HCT116 (cell line): Measurements from ENCODE around the gene LPIN1. TPM values are rescaled to one million over a fixed set of nuclear protein-coding genes. Genes with fewer than 3 reads are reported as not detected.

ENCODE experiments used
- ATAC-seq: fragments of 200-7000 bp; cut with Tn5 transposase; 2 replicates; pipeline ENCODE4 v1.9.1; 2020; ENCODE audit warnings: mild to moderate bottlenecking, moderate library complexity
- BruUV-seq: library from RNA; stranded (reverse); fragments of 400-500 nt; replicated peaks from 2 replicates; lab custom pipeline; 2021; lab: Mats Ljungman, UMichigan
- CTCF ChIA-PET: fragments of 300-600 bp; sonication (Branson Sonifier 250); formaldehyde crosslinking; loops from one replicate; lab custom pipeline; 2021; ENCODE audit warnings: antibody characterized with exemption; lab: Charles Lee
- POLR2A ChIA-PET: fragments of 300-600, 350-600 bp; sonication (Branson Sonifier 250); formaldehyde crosslinking; loops from one replicate; lab custom pipeline; 2021; ENCODE audit warnings: antibody characterized with exemption; lab: Charles Lee
- RAD21 ChIA-PET, 2 experiments: fragments of 300-600 bp; sonication (Branson Sonifier 250); formaldehyde crosslinking; loops; one replicate each; lab custom pipeline; 2023; ENCODE audit warnings: low total read pairs in 2 of 2; ENCODE audit not compliant: uncharacterized antibody in 2 of 2, unreplicated experiment in 2 of 2, low non-redundant PET in 1 of 2; lab: Charles Lee
- DNase-seq: peaks from one replicate; pipeline ENCODE4 v3.0.0-alpha.2; 2010; ENCODE audit warnings: low read depth, low spot score
- H2AFZ ChIP-seq: fragments of 200-600 bp; shearing (Covaris generic), sonication (generic); 2 replicates; pipeline ENCODE4 v1.6.1; 2017; ENCODE audit warnings: low read depth, mixed run types, mixed read lengths, antibody characterized with exemption, low read length; ENCODE audit not compliant: poor library complexity, severe bottlenecking
- H3K27ac ChIP-seq: 2 replicates; pipeline ENCODE4 v1.5.1; 2012; ENCODE audit warnings: low read depth, low read length
- H3K27me3 ChIP-seq: fragments of 200-600 bp; sonication (generic); 2 replicates; pipeline ENCODE4 v1.6.1; 2016; ENCODE audit warnings: mixed run types, low read length, mixed read lengths; ENCODE audit not compliant: insufficient read depth
- H3K36me3 ChIP-seq, 2 experiments: fragments of 200-500 bp in 1 of 2; fragments of 200-600 bp in 1 of 2; sonication (Bioruptor generic) in 1 of 2; sonication (generic) in 1 of 2; 2 replicates each; pipeline versions ENCODE4 v1.5.1 to v1.6.1; 2014 to 2016; ENCODE audit warnings: low read length in 2 of 2, inconsistent platforms in 1 of 2, mixed read lengths in 1 of 2, mixed run types in 1 of 2; ENCODE audit not compliant: insufficient read depth in 2 of 2, control insufficient read depth in 1 of 2
- H3K4me1 ChIP-seq, 2 experiments: fragments of 200-600 bp in 1 of 2; sonication (generic) in 1 of 2; 2 replicates each; pipeline versions ENCODE4 v1.5.1 to v1.6.1; 2012 to 2017; ENCODE audit warnings: low read length in 2 of 2, inconsistent platforms in 1 of 2, mild to moderate bottlenecking in 1 of 2, mixed read lengths in 1 of 2, mixed run types in 1 of 2, moderate library complexity in 1 of 2; ENCODE audit not compliant: insufficient read depth in 2 of 2, control insufficient read depth in 1 of 2
- H3K4me2 ChIP-seq: fragments of 200-600 bp; sonication (generic); 2 replicates; pipeline ENCODE4 v1.6.1; 2017; ENCODE audit warnings: mixed run types, low read length, mixed read lengths
- H3K4me3 ChIP-seq, 2 experiments: fragments of 200-600 bp in 1 of 2; sonication (generic) in 1 of 2; replicated peaks in 1 of 2; 2 replicates each; pipeline ENCODE4 v1.5.1; 2011 to 2016; ENCODE audit warnings: low read length in 2 of 2, control low read depth in 1 of 2, low read depth in 1 of 2, mild to moderate bottlenecking in 1 of 2, mixed read lengths in 1 of 2, mixed run types in 1 of 2
- H3K79me2 ChIP-seq: fragments of 200-600 bp; sonication (generic); 2 replicates; pipeline ENCODE4 v1.6.1; 2017; ENCODE audit warnings: mild to moderate bottlenecking, mixed run types, low read length, moderate library complexity, mixed read lengths; ENCODE audit not compliant: insufficient read depth
- H3K9ac ChIP-seq: fragments of 200-600 bp; sonication (generic); 2 replicates; pipeline ENCODE4 v1.6.1; 2016; ENCODE audit warnings: low read length, mixed read lengths
- H3K9me2 ChIP-seq: fragments of 200-600 bp; sonication (generic), shearing (Covaris generic); 2 replicates; pipeline ENCODE4 v1.6.1; 2017; ENCODE audit warnings: mixed run types, mild to moderate bottlenecking, moderate library complexity; ENCODE audit not compliant: insufficient read depth
- H3K9me3 ChIP-seq, 2 experiments: fragments of 200-500 bp in 1 of 2; fragments of 200-600 bp in 1 of 2; sonication (Bioruptor generic) in 1 of 2; sonication (generic) in 1 of 2; 2 replicates each; pipeline ENCODE4 v1.6.1; 2014 to 2017; ENCODE audit warnings: low read length in 2 of 2, mixed read lengths in 2 of 2, inconsistent platforms in 1 of 2, low read depth in 1 of 2, mild to moderate bottlenecking in 1 of 2, mixed run types in 1 of 2, moderate library complexity in 1 of 2; ENCODE audit not compliant: control insufficient read depth in 1 of 2, insufficient read depth in 1 of 2
- H4K20me1 ChIP-seq: fragments of 200-600 bp; sonication (generic), shearing (Covaris generic); 2 replicates; pipeline ENCODE4 v1.6.1; 2017; ENCODE audit warnings: mixed run types, mild to moderate bottlenecking, moderate library complexity; ENCODE audit not compliant: insufficient read depth
- CBX3 ChIP-seq: IDR thresholded peaks from 2 replicates; pipeline ENCODE4 v1.6.1; 2012; ENCODE audit warnings: low read depth
- CEBPB ChIP-seq: IDR thresholded peaks from 2 replicates; pipeline ENCODE4 v1.6.1; 2012; ENCODE audit warnings: low read depth
- EGR1 ChIP-seq: IDR thresholded peaks from 2 replicates; pipeline ENCODE4 v1.6.1; 2012; ENCODE audit warnings: low read depth
- ELF1 ChIP-seq: IDR thresholded peaks from 2 replicates; pipeline ENCODE4 v1.6.1; 2012; ENCODE audit warnings: low read depth, borderline replicate concordance
- FOSL1 ChIP-seq: IDR thresholded peaks from 2 replicates; pipeline ENCODE4 v1.6.1; 2012; ENCODE audit warnings: low read depth
- JUND ChIP-seq: IDR thresholded peaks from 2 replicates; pipeline ENCODE4 v1.6.1; 2012
- POLR2A ChIP-seq: IDR thresholded peaks from 2 replicates; pipeline ENCODE4 v1.7.0; 2011; ENCODE audit warnings: borderline replicate concordance; ENCODE audit not compliant: insufficient read depth, insufficient read length; ENCODE audit errors: extremely low read depth
- POLR2AphosphoS5 ChIP-seq: IDR thresholded peaks from 2 replicates; pipeline ENCODE4 v1.6.1; 2011; ENCODE audit warnings: mild to moderate bottlenecking, low read depth, low read length, moderate library complexity
- RAD21 ChIP-seq: IDR thresholded peaks from 2 replicates; pipeline ENCODE4 v1.6.1; 2012; ENCODE audit warnings: low read depth, mild to moderate bottlenecking
- SIN3A ChIP-seq: IDR thresholded peaks from 2 replicates; pipeline ENCODE4 v1.6.1; 2012; ENCODE audit warnings: low read depth
- SP1 ChIP-seq: IDR thresholded peaks from 2 replicates; pipeline ENCODE4 v1.6.1; 2012; ENCODE audit warnings: low read depth
- ZFX ChIP-seq: fragments of 450-650 bp; IDR thresholded peaks from 2 replicates; pipeline ENCODE4 v1.6.1; 2017
- intact Hi-C: fragments of 100-400 bp; cut with micrococcal nuclease; formaldehyde crosslinking; loops from 2 replicates; pipeline ENCODE4 v1.10.0; 2022
- total RNA-seq: library from RNA; stranded (reverse); gene quantifications from one replicate; pipeline ENCODE4 v1.2.1, GENCODE V29; 2021; ENCODE audit not compliant: unreplicated experiment
- TF ChIP-seq, protein P1 (sequence below), 3 experiments: fragments of 200-600 bp in 1 of 3; sonication (generic) in 1 of 3; IDR thresholded peaks in 2 of 3; conservative IDR thresholded peaks in 1 of 3; 2 replicates each; pipeline ENCODE4 v1.5.1; 2012 to 2017; ENCODE audit warnings: low read depth in 2 of 3, low read length in 2 of 3, antibody characterized with exemption in 1 of 3, borderline replicate concordance in 1 of 3, control low read depth in 1 of 3, mild to moderate bottlenecking in 1 of 3, mixed read lengths in 1 of 3, mixed run types in 1 of 3, moderate library complexity in 1 of 3; ENCODE audit not compliant: insufficient read depth in 1 of 3
- TF ChIP-seq, protein P2 (sequence below): IDR thresholded peaks from 2 replicates; pipeline ENCODE4 v1.6.1; 2012; ENCODE audit warnings: low read depth
- TF ChIP-seq, protein P3 (sequence below): IDR thresholded peaks from 2 replicates; pipeline ENCODE4 v1.6.1; 2011; ENCODE audit warnings: mild to moderate bottlenecking, low read length, moderate library complexity; ENCODE audit not compliant: insufficient replicate concordance; ENCODE audit errors: extremely low read depth

Gene LPIN1
- total RNA-seq, 1 experiment from 2014 or later: 16.7 TPM

DNA sequence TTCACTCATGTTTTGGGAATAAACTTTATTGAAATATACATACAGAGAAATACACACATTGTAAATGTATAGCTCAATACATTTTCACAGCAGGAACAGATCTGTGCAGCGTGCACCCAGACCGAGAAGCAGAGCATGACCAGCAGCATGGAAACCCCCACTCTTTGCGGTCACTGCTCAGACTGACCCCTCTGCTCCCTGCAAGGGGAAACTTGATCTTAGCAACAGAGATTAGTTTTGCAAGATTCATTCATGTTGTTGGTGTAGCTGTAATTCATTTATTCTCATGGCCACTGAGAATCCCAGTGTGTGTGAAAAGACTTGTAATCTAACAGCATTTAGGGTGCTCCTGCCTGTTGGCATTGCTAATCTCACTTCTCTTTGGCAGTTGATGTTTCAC is 35.2 kb downstream of the LPIN1 start:
- intact Hi-C loops: loop anchor here (2.0 to 5.0 kb wide), 2 partner anchors 189 to 1225 kb away; no protein-coding TSS in a partner anchor
- RAD21 ChIA-PET: interaction anchor here in 1 of 2 experiments (0.5 kb wide), 1 partner anchor 649 kb away, joined by 4 read pairs; no protein-coding TSS in a partner anchor
- CTCF ChIA-PET: interaction anchor here (0.8 to 1.4 kb wide), 3 partner anchors 35 to 649 kb away, joined by 3 to 4 read pairs (median 3); partner anchors contain the start of gene LPIN1
- H3K9me2 ChIP-seq: no peaks in the 10 kb centered on the region
- no peak for DNase-seq
- H3K9me3 ChIP-seq: no peaks in the 10 kb centered on the region
- TF ChIP-seq POLR2AphosphoS5: no peak
- TF ChIP-seq SP1: no peak
- TF ChIP-seq, protein P1, sequence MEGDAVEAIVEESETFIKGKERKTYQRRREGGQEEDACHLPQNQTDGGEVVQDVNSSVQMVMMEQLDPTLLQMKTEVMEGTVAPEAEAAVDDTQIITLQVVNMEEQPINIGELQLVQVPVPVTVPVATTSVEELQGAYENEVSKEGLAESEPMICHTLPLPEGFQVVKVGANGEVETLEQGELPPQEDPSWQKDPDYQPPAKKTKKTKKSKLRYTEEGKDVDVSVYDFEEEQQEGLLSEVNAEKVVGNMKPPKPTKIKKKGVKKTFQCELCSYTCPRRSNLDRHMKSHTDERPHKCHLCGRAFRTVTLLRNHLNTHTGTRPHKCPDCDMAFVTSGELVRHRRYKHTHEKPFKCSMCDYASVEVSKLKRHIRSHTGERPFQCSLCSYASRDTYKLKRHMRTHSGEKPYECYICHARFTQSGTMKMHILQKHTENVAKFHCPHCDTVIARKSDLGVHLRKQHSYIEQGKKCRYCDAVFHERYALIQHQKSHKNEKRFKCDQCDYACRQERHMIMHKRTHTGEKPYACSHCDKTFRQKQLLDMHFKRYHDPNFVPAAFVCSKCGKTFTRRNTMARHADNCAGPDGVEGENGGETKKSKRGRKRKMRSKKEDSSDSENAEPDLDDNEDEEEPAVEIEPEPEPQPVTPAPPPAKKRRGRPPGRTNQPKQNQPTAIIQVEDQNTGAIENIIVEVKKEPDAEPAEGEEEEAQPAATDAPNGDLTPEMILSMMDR (IDR thresholded peaks at IDR 0.05 in 2 of 3, conservative IDR thresholded peaks at IDR 0.05 in 1 of 3; ENCODE audit: borderline replicate concordance in 1 of 3, insufficient read depth in 1 of 3, low read depth in 2 of 3, low read length in 2 of 3): no peak
- no peak for TF ChIP-seq FOSL1
- no peak for TF ChIP-seq SIN3A
- no peak for TF ChIP-seq EGR1
- TF ChIP-seq CEBPB: no peak
- TF ChIP-seq CBX3: no peak
- TF ChIP-seq, protein P2, sequence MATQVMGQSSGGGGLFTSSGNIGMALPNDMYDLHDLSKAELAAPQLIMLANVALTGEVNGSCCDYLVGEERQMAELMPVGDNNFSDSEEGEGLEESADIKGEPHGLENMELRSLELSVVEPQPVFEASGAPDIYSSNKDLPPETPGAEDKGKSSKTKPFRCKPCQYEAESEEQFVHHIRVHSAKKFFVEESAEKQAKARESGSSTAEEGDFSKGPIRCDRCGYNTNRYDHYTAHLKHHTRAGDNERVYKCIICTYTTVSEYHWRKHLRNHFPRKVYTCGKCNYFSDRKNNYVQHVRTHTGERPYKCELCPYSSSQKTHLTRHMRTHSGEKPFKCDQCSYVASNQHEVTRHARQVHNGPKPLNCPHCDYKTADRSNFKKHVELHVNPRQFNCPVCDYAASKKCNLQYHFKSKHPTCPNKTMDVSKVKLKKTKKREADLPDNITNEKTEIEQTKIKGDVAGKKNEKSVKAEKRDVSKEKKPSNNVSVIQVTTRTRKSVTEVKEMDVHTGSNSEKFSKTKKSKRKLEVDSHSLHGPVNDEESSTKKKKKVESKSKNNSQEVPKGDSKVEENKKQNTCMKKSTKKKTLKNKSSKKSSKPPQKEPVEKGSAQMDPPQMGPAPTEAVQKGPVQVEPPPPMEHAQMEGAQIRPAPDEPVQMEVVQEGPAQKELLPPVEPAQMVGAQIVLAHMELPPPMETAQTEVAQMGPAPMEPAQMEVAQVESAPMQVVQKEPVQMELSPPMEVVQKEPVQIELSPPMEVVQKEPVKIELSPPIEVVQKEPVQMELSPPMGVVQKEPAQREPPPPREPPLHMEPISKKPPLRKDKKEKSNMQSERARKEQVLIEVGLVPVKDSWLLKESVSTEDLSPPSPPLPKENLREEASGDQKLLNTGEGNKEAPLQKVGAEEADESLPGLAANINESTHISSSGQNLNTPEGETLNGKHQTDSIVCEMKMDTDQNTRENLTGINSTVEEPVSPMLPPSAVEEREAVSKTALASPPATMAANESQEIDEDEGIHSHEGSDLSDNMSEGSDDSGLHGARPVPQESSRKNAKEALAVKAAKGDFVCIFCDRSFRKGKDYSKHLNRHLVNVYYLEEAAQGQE: no peak
- TF ChIP-seq RAD21: no peak
- TF ChIP-seq POLR2A: no peak
- TF ChIP-seq JUND: no peak
- TF ChIP-seq, protein P3, sequence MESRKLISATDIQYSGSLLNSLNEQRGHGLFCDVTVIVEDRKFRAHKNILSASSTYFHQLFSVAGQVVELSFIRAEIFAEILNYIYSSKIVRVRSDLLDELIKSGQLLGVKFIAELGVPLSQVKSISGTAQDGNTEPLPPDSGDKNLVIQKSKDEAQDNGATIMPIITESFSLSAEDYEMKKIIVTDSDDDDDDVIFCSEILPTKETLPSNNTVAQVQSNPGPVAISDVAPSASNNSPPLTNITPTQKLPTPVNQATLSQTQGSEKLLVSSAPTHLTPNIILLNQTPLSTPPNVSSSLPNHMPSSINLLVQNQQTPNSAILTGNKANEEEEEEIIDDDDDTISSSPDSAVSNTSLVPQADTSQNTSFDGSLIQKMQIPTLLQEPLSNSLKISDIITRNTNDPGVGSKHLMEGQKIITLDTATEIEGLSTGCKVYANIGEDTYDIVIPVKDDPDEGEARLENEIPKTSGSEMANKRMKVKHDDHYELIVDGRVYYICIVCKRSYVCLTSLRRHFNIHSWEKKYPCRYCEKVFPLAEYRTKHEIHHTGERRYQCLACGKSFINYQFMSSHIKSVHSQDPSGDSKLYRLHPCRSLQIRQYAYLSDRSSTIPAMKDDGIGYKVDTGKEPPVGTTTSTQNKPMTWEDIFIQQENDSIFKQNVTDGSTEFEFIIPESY: no peak
- TF ChIP-seq ELF1: no peak
- no peak for TF ChIP-seq ZFX
- H3K79me2 ChIP-seq: no peaks in the 10 kb centered on the region
- H3K4me1 ChIP-seq: peaks cover 0 to 11% of the 10 kb centered on the region in 2 experiments; a peak in 3 of 4 replicates
- H3K36me3 ChIP-seq: no peaks in the 10 kb centered on the region
- H3K4me3 ChIP-seq: no peak overlapping the region
- no peak overlapping the region for H3K27ac ChIP-seq
- H3K27me3 ChIP-seq: no peaks in the 10 kb centered on the region
- H3K4me2 ChIP-seq: no peak overlapping the region
- no peaks in the 10 kb centered on the region for H4K20me1 ChIP-seq
- H3K9ac ChIP-seq: no peak overlapping the region
- BruUV-seq: no TSS peak
- H2AFZ ChIP-seq: no peak overlapping the region
- no peak for ATAC-seq
- POLR2A ChIA-PET: no interaction called here
